Measurements from ENCODE around the gene YBX3.
A peak's percentile ranks its signal among the peaks of the same experiment; 100 is the strongest.
"Not testable (repeated sequence)": the region's sequence is repeated elsewhere in the genome, so short reads cannot be mapped to it uniquely, and the experiment has no call there.

The YBX3 gene

GRCh38 chr12:10722905-10723746, at the start of gene YBX3:
YBX3 (minus strand) TSS chr12:10723323; CDS start chr12:10723111, 212 bp downstream.
- DNase-seq (ENCODE audit: low read depth) = peak; percentile 81

- peak; percentile 37 for DNase-seq (ENCODE audit: low read depth)
These were observed 48.1 kb upstream of the YBX3 start for GRCh38 chr12:10771132-10771733.

GRCh38 chr12:10759657-10760056, 36.5 kb upstream of the YBX3 start:
- DNase-seq (ENCODE audit: low read depth) = peak; percentile 36

GRCh38 chr12:10756194-10756593, 33.1 kb upstream of the YBX3 start:
- DNase-seq (ENCODE audit: low read depth) = no peak

- peak; percentile 83 for DNase-seq (ENCODE audit: low read depth)
These were observed 29.9 kb upstream of the YBX3 start for GRCh38 chr12:10753059-10753458.

- DNase-seq (ENCODE audit: low read depth) = no peak
These were observed 27.2 kb upstream of the YBX3 start for GRCh38 chr12:10750385-10750727.

GRCh38 chr12:10749700-10750384, 26.7 kb upstream of the YBX3 start:
- peak; percentile 94 for DNase-seq (ENCODE audit: low read depth)

GRCh38 chr12:10747730-10748129, 24.6 kb upstream of the YBX3 start:
- no peak for DNase-seq (ENCODE audit: low read depth)

- not testable (repeated sequence) for DNase-seq (ENCODE audit: low read depth)
These were observed 20.3 kb upstream of the YBX3 start for GRCh38 chr12:10743420-10743819.

GRCh38 chr12:10741845-10742244, 18.7 kb upstream of the YBX3 start:
- DNase-seq (ENCODE audit: low read depth) = no peak

GRCh38 chr12:10740182-10740581, 17.1 kb upstream of the YBX3 start:
- no peak for DNase-seq (ENCODE audit: low read depth)

- peak; percentile 37 for DNase-seq (ENCODE audit: low read depth)
These were observed 16.3 kb upstream of the YBX3 start for GRCh38 chr12:10739157-10740118.

- no peak for DNase-seq (ENCODE audit: low read depth)
These were observed 14.1 kb upstream of the YBX3 start for GRCh38 chr12:10737249-10737648.

GRCh38 chr12:10736463-10736862, 13.3 kb upstream of the YBX3 start:
- DNase-seq (ENCODE audit: low read depth) = no peak

GRCh38 chr12:10735428-10735827, 12.3 kb upstream of the YBX3 start:
- no peak for DNase-seq (ENCODE audit: low read depth)

GRCh38 chr12:10732549-10732948, 9.4 kb upstream of the YBX3 start:
- no peak for DNase-seq (ENCODE audit: low read depth)

- no peak for DNase-seq (ENCODE audit: low read depth)
These were observed 8.9 kb upstream of the YBX3 start for GRCh38 chr12:10732066-10732465.

GRCh38 chr12:10730559-10730958, 7.4 kb upstream of the YBX3 start:
- no peak for DNase-seq (ENCODE audit: low read depth)

- DNase-seq (ENCODE audit: low read depth) = no peak
These were observed 5.0 kb upstream of the YBX3 start for GRCh38 chr12:10728091-10728490.

- DNase-seq (ENCODE audit: low read depth) = no peak
These were observed 3.8 kb upstream of the YBX3 start for GRCh38 chr12:10726945-10727344.

GRCh38 chr12:10725003-10725402, 1.9 kb upstream of the YBX3 start:
- no peak for DNase-seq (ENCODE audit: low read depth)

GRCh38 chr12:10722502-10722904, 620 bp downstream of the YBX3 start:
- peak; percentile 62 for DNase-seq (ENCODE audit: low read depth)
